HepG2 (cell line): ENCODE data around the gene RICTOR. TPM values are rescaled to one million over a fixed set of nuclear protein-coding genes. Genes with fewer than 3 reads are reported as not detected.

Source experiments
- CSRNP2 ChIP-seq: sonication (generic); formaldehyde crosslinking; conservative IDR thresholded peaks from 2 replicates; pipeline ENCODE4 v1.8.0; 2022; ENCODE audit warnings: low read depth, missing genetic modification reagents
- FOSL1 ChIP-seq: sonication (generic); formaldehyde crosslinking; IDR thresholded peaks from 2 replicates; pipeline ENCODE4 v1.9.0; 2021; ENCODE audit warnings: missing genetic modification reagents, borderline replicate concordance
- FOXP1 ChIP-seq, 2 experiments: fragments of 450-650 bp in 1 of 2; IDR thresholded peaks; 2 replicates each; pipeline ENCODE4 v1.6.1; 2017 to 2018; ENCODE audit warnings: antibody characterized with exemption in 1 of 2
- GATAD2A ChIP-seq: IDR thresholded peaks from 2 replicates; pipeline ENCODE4 v1.6.1; 2016
- HOMEZ ChIP-seq: IDR thresholded peaks from 2 replicates; pipeline ENCODE4 v1.6.1; 2016; ENCODE audit warnings: low read depth
- KMT2A ChIP-seq: sonication (generic); formaldehyde crosslinking; IDR thresholded peaks from 2 replicates; pipeline ENCODE4 v1.4.0; 2020; ENCODE audit warnings: missing genetic modification reagents
- MED1 ChIP-seq: sonication (generic); formaldehyde crosslinking; IDR thresholded peaks from 2 replicates; pipeline ENCODE4 v1.4.0; 2020; ENCODE audit warnings: missing genetic modification reagents
- MEIS1 ChIP-seq: sonication (generic); formaldehyde crosslinking; IDR thresholded peaks from 2 replicates; pipeline ENCODE4 v1.9.0; 2021; ENCODE audit warnings: mild to moderate bottlenecking, missing genetic modification reagents, moderate library complexity, borderline replicate concordance
- NFIC ChIP-seq: IDR thresholded peaks from 2 replicates; pipeline ENCODE4 v1.6.1; 2012; ENCODE audit warnings: mild to moderate bottlenecking, low read length, inconsistent platforms
- NFYC ChIP-seq: IDR thresholded peaks from 2 replicates; pipeline ENCODE4 v1.6.1; 2016; ENCODE audit warnings: missing genetic modification reagents, missing compliant biosample characterization
- RBM22 ChIP-seq: fragments of 200-400 bp; formaldehyde crosslinking; optimal IDR thresholded peaks from 2 replicates; pipeline ENCODE3; 2017; ENCODE audit warnings: mild to moderate bottlenecking, low read length, moderate library complexity
- SALL1 ChIP-seq: sonication (generic); formaldehyde crosslinking; IDR thresholded peaks from 2 replicates; pipeline ENCODE4 v1.8.0; 2022; ENCODE audit warnings: mild to moderate bottlenecking, missing genetic modification reagents
- SAP130 ChIP-seq: IDR thresholded peaks from 2 replicates; pipeline ENCODE4 v1.6.1; 2016; ENCODE audit warnings: low read depth
- THRA ChIP-seq: sonication (generic); formaldehyde crosslinking; IDR thresholded peaks from 2 replicates; pipeline ENCODE4 v1.4.0; 2020; ENCODE audit warnings: missing genetic modification reagents, borderline replicate concordance
- ZBTB49 ChIP-seq: sonication (generic); formaldehyde crosslinking; IDR thresholded peaks from 2 replicates; pipeline ENCODE4 v1.4.0; 2020; ENCODE audit warnings: missing genetic modification reagents, borderline replicate concordance
- ZMYM3 ChIP-seq: sonication (generic); formaldehyde crosslinking; IDR thresholded peaks from 2 replicates; pipeline ENCODE4 v1.5.1; 2020; ENCODE audit warnings: mild to moderate bottlenecking, missing genetic modification reagents
- ZNF510 ChIP-seq: sonication (generic); formaldehyde crosslinking; IDR thresholded peaks from 2 replicates; pipeline ENCODE4 v1.4.0; 2020; ENCODE audit warnings: low read depth, mild to moderate bottlenecking, missing genetic modification reagents
- ZNF574 ChIP-seq: sonication (generic); formaldehyde crosslinking; IDR thresholded peaks from 2 replicates; pipeline ENCODE4 v1.4.0; 2020; ENCODE audit warnings: missing genetic modification reagents
- ZNF629 ChIP-seq: sonication (generic); formaldehyde crosslinking; conservative IDR thresholded peaks from 2 replicates; pipeline ENCODE4 v1.5.0; 2020; ENCODE audit warnings: missing genetic modification reagents
- polyA plus RNA-seq, 8 experiments: library from polyadenylated mRNA; depleted of rRNA in 3 of 8; stranded (reverse) in 7 of 8; unstranded in 1 of 8; fragments of >200 nt; fragmentation: Illumina TruSeq in 4 of 8; extraction: Trizol in 4 of 8; gene quantifications; 2 replicates each; pipeline versions ENCODE4 v1.2.1 to v1.2.3, GENCODE V29; 2011 to 2016; ENCODE audit warnings: low read depth in 4 of 8, missing spikeins in 1 of 8, mixed read lengths in 1 of 8; ENCODE audit not compliant: insufficient read depth in 1 of 8
- total RNA-seq, 5 experiments: library from RNA; depleted of rRNA; stranded (reverse); fragments of >200 nt; fragmentation: Illumina TruSeq; extraction: Trizol; gene quantifications; 2 replicates each; pipeline ENCODE4 v1.2.3, GENCODE V29; 2016; ENCODE audit warnings: low read depth in 1 of 5

RICTOR gene
- total and polyA plus RNA-seq, 2 of the 13 experiments (the other 11 are each of a cell fraction or from before 2014, with no cell fraction given), result 10.7 to 15.4 TPM

GRCh38 chr5:39072925-39073766 is 1.1 kb downstream of the RICTOR start (continued):
- TF ChIP-seq ZNF574 (CRISPR knock-in tag), result 0 out of 2 replicates have a peak, but pooled peaks have one; percentile 26
- TF ChIP-seq KMT2A (CRISPR knock-in tag), result peak; percentile 48; the same call in 1 of the 2 replicates
- TF ChIP-seq RBM22, result peak; percentile 60
- peak; percentile 52 for TF ChIP-seq GATAD2A (CRISPR knock-in tag)
- no peak for TF ChIP-seq NFYC
- 0 out of 2 replicates have a peak, but pooled peaks have one; percentile 16 for TF ChIP-seq HOMEZ
- TF ChIP-seq FOXP1 (IDR thresholded peaks at IDR 0.05), result peak; percentile 72
- peak; percentile 80 for TF ChIP-seq FOXP1 (CRISPR knock-in tag; IDR thresholded peaks at IDR 0.05)
- no peak for TF ChIP-seq NFIC
- no peak for TF ChIP-seq ZBTB49 (CRISPR knock-in tag)
- 0 out of 2 replicates have a peak, but pooled peaks have one; percentile 26 for TF ChIP-seq ZNF510 (CRISPR knock-in tag)
- TF ChIP-seq ZMYM3 (CRISPR knock-in tag), result 0 out of 2 replicates have a peak, but pooled peaks have one; percentile 30
- no peak for TF ChIP-seq ZNF629
- TF ChIP-seq THRA (CRISPR knock-in tag), result 0 out of 2 replicates have a peak, but pooled peaks have one; percentile 34
- 0 out of 2 replicates have a peak, but pooled peaks have one; percentile 49 for TF ChIP-seq MEIS1 (CRISPR knock-in tag)
- no peak for TF ChIP-seq CSRNP2
- TF ChIP-seq MED1, result peak; percentile 20; the same call in 1 of the 2 replicates
- peak; percentile 62; the same call in 1 of the 2 replicates for TF ChIP-seq SALL1 (CRISPR knock-in tag)
- TF ChIP-seq FOSL1 (CRISPR knock-in tag), result no peak
- TF ChIP-seq SAP130 (CRISPR knock-in tag), result peak; percentile 83
